ENCODE data around the gene CCDC141. TPM values are rescaled to one million over a fixed set of nuclear protein-coding genes. Genes with fewer than 3 reads are reported as not detected.

The CCDC141 gene
- polyA plus RNA-seq, 1 donor from 2014 or later = 0.27 TPM

GRCh38 chr2:178951266-178952006 lies 98.5 kb downstream of the CCDC141 start:
- H3K9me3 ChIP-seq (ENCODE audit: low read length) = no peaks in the 10 kb centered on the region
- no peak overlapping the region for H3K27ac ChIP-seq (ENCODE audit: low read length)
- H3K79me2 ChIP-seq (replicated peaks; ENCODE audit: insufficient read depth, low read length) = no peaks in the 10 kb centered on the region
- H3K4me2 ChIP-seq (ENCODE audit: low read length) = no peak overlapping the region
- H3F3A ChIP-seq (ENCODE audit: insufficient read depth, low read length, poor library complexity, severe bottlenecking) = no peaks in the 10 kb centered on the region
- H3K36me3 ChIP-seq (ENCODE audit: insufficient read depth, low read length) = no peaks in the 10 kb centered on the region
- H3K27me3 ChIP-seq (ENCODE audit: insufficient read depth, low read depth, low read length) = no peaks in the 10 kb centered on the region
- no peak for TF ChIP-seq EP300 (conservative IDR thresholded peaks at IDR 0.05; ENCODE audit: poor library complexity, severe bottlenecking)
- H3K9ac ChIP-seq (ENCODE audit: low read length) = no peak overlapping the region
- H3K9me2 ChIP-seq (ENCODE audit: insufficient read depth, low read length) = no peaks in the 10 kb centered on the region
- no peak overlapping the region for H3K4me3 ChIP-seq (ENCODE audit: low read length)
- H2AFZ ChIP-seq (ENCODE audit: low read depth, low read length) = no peak overlapping the region
- no peaks in the 10 kb centered on the region for H4K20me1 ChIP-seq (ENCODE audit: insufficient read depth)

GRCh38 chr2:178949584-178949983 lies 100.4 kb downstream of the CCDC141 start:
- no peak for TF ChIP-seq REST (IDR thresholded peaks at IDR 0.05; ENCODE audit: borderline replicate concordance)
- TF ChIP-seq SMC3 (conservative IDR thresholded peaks at IDR 0.05; ENCODE audit: poor library complexity) = no peak
- TF ChIP-seq MXI1 (conservative IDR thresholded peaks at IDR 0.05; ENCODE audit: poor library complexity, severe bottlenecking) = no peak
- TF ChIP-seq CTCF (IDR thresholded peaks at IDR 0.05; ENCODE audit: poor library complexity, severe bottlenecking) = no peak
- no peak for TF ChIP-seq RAD21 (conservative IDR thresholded peaks at IDR 0.05)
- no peak for TF ChIP-seq EZH2 (IDR thresholded peaks at IDR 0.05; ENCODE audit: borderline replicate concordance, insufficient read depth, low read length, poor library complexity, severe bottlenecking)
- TF ChIP-seq TAF1 (IDR thresholded peaks at IDR 0.05; ENCODE audit: low read depth) = no peak
- TF ChIP-seq EP300 (conservative IDR thresholded peaks at IDR 0.05; ENCODE audit: poor library complexity, severe bottlenecking) = no peak
- no peak for TF ChIP-seq POLR2AphosphoS5 (IDR thresholded peaks at IDR 0.05)
- no peak overlapping the region for H3K9ac ChIP-seq (ENCODE audit: low read length)
- no peaks in the 10 kb centered on the region for H3K79me2 ChIP-seq (replicated peaks; ENCODE audit: insufficient read depth, low read length)
- H3K9me2 ChIP-seq (ENCODE audit: insufficient read depth, low read length) = no peaks in the 10 kb centered on the region
- no peak overlapping the region for H2AFZ ChIP-seq (ENCODE audit: low read depth, low read length)
- no peak overlapping the region for H3K4me2 ChIP-seq (ENCODE audit: low read length)
- no peaks in the 10 kb centered on the region for H3K36me3 ChIP-seq (ENCODE audit: insufficient read depth, low read length)
- H3K9me3 ChIP-seq (ENCODE audit: low read length) = no peaks in the 10 kb centered on the region
- no peak overlapping the region for H3K27ac ChIP-seq (ENCODE audit: low read length)
- no peaks in the 10 kb centered on the region for H3F3A ChIP-seq (ENCODE audit: insufficient read depth, low read length, poor library complexity, severe bottlenecking)
- H4K20me1 ChIP-seq (ENCODE audit: insufficient read depth) = no peaks in the 10 kb centered on the region
- H3K27me3 ChIP-seq (ENCODE audit: insufficient read depth, low read depth, low read length) = no peaks in the 10 kb centered on the region
- no peak overlapping the region for H3K4me3 ChIP-seq (ENCODE audit: low read length)

Measured in neural cell (in vitro differentiated cells).